DMS153 (cell line): Measurements from ENCODE around the gene NCS1.

Experiments used
- DNase-seq: peaks from one replicate; lab custom pipeline; 2025; lab: John Stamatoyannopoulos, UW

Gene NCS1

DNA sequence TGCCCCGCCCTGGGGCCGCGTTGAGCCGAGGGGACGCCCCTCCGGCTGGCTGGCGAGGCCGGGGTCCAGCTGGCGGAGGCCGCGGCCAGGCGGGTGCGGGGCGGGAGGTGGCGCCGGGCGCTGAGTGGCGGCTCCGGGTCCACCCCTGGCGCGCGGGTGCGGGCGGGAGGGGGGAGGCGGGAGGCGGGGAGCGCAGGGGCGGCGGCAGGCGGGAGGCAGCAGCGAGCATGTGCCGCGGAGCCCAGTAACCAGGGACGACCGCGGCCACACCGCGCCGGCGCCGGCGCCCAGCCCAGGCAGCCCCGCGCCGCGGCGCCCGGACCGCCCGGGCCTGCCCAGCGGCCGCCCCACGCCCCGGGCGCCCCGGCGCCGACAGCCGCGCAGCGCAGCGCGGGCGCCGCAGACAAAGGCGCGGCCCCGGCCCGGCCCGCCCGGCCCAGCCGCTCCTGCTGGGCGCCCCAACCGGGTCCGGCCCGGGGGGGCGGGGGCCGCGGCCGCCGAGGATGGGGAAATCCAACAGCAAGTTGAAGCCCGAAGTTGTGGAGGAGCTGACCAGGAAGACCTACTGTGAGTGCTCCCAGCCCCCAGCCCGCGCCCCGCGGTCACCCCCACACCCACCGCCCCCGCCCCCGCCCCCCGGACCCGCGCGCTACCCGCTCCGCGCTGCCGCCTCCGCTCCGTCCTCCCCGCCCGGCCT, at the start of gene NCS1:
TSS of gene NCS1 (plus strand) at position 244 of the 697 bp plus-strand sequence. CDS start at position 504, 260 bp downstream.
- DNase-seq: peak; percentile 9

DNA sequence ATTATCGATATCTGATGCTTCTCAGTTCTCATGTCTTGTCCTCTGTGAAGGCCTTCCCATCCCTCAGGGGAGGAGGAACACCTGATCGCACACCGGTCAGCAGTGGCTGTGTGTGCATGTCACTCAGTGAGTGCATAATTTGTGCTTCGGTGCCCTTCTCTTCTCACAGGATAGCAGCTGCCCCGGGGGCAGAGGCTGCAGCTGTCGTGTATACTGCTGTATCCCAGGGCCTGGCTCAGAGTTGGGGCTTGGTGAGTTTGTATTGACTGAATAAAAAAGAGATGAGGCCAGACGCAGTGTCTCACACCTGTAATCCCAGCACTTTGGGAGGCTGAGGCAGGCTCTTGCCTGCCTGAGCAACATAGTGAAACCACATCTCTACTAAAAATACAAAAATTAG, 49.7 kb upstream of the NCS1 start:
- no peak for DNase-seq

DNA sequence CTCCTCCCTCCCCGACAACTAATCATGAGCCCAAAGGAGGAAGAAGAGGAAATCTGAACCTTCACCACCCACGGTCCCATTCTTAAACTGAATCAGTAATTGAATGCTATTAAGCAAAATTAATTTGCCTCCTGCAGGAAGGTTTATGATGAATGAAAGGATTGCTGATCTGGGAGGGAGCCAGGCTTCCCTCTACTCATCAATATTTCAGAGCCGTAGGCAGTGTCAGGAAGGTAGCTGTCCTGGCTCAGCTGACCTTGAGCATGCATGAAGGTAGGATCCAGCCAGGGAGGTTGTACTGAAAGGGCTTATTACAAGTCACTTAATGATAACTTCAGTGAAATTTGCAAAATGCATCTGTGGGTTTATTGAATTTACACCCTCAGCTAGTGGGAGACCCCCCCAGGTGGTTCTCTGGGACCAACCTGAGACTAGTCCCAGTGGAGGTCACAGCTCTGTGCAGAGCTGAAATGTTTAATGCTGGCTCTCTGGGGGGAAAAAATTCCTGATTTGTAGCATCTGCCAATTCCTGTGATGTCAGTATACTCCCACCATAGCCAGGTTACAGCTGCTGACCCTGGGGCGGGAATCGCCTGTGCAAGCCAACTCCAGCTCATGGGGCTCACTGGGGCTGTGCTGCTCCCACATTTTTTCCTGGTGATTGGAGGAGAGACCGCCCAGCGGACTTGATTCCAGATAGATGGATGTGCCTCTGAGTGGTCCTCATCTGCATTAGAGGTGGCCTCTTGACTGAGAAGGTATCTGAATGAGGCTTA, 47.9 kb upstream of the NCS1 start:
- no peak for DNase-seq

DNA sequence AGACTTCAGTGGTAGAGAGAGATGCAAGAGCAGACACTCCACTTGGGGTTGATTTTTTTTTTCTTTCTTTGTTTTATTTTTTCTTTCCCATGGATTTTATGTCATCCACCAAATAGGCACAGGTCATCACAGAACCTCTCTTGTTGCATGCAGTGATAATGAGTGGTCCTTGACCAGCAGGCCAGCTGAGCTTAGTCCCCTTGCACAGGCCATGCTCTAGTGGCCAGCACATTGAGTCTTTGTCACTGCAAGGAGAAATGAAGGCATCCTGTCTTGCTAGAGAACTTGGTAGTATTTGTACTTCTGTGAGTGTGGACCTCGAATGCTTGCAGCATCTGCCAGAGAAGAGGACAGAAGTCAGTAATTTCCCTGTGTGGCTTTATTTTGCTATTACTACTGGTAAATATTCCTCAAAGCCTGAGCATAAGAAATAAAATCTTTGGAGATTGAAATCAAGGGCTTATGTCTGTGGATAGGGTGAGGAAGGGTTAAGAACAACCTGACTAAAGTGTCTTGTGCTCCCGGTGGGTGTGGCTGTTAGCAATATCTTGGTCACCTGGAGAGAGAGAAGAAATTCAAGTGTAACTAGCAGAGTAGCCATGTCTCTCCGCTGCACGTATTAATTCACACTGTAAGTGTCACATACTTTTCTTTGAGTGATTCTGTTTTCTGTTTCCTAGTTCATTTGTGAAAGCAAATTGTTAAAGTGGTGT, 45.3 kb upstream of the NCS1 start:
- no peak for DNase-seq

DNA sequence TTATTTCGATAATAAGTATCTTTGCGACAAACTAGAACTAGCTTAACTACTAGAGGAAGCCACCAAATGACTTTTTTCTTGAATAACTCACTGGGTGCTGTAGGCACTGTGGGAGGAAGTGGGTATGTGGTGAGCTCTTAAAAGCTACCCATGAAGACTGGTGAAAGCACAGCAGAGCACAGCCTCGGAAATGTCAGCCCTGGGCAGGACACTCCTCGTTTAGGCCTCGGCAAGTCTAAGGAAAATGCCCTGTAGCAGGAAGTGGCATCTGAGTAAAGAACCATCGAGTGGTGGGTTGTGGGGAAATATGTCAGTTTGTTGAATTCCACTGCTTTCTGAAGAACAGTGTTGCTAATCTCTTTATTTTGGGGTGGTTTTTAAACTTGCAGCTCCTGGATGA, 44.0 kb upstream of the NCS1 start:
- DNase-seq: no peak

DNA sequence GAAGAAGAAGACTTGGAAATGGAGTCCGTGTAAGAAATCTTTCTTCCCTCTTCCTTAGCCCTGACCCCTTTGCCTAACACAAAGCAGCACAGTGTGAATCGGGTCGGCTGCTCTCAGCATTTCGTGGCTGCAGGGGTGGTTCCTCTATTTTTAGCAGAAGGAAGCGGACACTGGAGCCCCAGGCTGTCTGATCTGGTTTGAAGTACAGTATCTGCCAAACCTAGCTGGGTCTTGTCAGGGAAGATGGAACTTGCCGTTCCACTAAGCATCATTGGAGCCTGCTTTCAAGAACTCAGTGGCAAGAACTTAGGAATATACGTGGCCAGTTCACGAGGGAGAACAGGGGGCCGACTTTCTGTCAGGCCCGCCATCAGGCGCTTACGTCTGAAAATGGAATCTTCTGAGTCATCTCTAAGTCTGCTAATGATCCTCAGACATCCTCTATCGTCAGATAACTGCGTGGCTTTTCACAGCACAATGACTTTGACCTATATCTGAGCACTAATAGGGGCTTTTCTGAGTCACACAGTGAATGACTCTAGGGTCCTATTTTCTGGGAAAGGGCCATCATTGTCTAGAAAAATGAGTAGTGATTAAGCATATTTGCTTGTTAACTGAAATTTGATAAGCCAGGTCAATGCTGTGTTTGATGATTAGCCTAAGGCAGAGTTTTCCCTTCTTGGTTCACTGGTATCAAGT, 43.3 kb upstream of the NCS1 start:
- DNase-seq: no peak

DNA sequence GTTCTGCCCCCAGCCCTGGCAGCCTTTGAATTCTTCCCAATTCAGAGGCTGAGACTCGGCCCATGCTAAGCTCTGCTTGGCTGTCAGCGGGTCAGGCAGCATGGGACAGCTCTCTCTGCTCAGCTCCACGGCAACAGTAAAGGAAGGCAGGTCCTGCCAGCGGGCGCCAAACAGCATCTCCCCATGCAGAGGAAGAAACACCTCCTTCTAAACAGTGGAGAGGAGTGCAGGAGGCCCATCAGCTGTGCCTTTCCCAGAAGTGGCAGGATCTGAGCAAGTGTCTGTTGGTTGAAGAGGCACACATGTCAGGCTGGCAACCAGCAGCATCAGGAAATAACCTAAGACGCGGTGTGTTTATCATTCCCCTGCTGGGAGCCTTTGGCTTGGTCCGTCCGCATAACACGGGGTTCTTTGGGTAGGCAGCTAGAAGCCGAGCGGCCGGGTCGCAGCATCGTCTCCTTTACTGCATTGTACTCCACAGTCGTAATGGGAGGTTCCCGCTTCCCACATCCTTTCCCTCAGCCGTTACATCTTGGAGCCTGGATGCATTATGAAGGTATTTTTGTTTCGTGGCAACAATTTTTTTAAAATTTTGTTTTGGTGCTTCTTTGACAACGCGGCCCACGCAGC, 42.7 kb upstream of the NCS1 start:
- no peak for DNase-seq

DNA sequence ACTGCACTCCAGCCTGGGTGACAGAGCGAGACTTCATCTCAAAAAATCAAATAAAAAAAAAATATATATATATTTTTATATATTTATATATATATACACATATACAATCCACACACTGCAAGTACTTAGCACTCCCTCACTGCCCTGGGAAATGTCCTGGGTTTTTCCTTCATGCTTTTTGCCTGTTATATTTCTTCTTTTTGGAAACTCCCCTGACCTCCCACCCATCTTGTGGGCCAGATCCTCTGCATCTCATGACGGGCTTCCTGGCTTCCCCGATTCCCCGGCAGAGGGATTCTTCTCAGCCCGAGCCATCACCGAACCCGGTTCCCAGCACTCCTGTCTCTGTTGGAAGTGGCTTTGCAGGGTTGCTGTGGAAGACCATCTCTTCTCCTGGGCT, 39.5 kb upstream of the NCS1 start:
- DNase-seq: no peak

DNA sequence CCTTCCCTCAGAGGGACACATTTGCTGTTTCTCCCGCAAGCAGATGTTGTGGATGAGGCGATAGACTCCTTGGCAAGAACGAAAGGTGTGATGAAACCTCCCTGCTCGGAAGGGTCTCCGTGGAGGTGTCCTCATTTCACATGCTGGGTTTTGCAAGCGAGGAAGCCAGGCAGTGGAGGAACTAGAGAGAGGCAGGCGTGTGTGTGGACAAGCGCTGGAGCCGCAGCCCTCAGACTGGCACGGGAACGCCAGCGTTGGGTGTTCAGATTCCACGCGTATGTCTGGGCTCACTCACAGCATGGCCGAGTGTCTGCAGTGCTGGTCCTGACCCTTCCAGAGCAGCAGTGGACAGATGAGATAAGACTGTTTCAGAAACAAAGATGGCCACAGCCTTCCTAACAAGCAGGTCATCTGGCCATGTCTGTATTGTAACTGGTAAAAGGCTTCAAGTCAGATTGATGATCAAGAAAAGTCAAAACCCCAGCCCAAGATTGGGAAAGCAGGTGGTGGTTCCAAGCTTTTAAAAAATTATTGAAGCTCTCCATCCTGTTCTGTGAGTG, 35.0 kb upstream of the NCS1 start:
- DNase-seq: no peak

DNA sequence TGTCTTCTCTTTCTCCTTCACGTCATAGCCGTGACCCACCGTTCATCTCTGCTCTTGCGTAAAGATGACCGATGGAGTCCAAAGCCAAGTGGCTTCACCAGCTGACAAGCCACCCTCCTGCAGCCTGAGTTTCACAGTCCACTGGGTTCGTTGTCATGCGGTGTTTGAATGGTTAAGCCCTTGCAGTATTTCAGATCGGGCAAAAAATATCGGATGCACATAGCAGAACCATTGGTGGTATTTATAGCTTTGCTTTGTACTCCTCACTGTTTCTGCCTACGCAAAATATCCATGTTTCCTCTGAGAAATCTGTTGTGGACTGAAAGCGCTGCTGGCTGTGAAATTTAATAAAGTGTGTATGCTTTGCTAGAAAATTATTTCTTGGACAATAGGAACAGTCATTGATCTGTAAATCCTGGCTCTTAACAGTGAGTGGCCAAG, 34.5 kb upstream of the NCS1 start:
- DNase-seq: no peak

DNA sequence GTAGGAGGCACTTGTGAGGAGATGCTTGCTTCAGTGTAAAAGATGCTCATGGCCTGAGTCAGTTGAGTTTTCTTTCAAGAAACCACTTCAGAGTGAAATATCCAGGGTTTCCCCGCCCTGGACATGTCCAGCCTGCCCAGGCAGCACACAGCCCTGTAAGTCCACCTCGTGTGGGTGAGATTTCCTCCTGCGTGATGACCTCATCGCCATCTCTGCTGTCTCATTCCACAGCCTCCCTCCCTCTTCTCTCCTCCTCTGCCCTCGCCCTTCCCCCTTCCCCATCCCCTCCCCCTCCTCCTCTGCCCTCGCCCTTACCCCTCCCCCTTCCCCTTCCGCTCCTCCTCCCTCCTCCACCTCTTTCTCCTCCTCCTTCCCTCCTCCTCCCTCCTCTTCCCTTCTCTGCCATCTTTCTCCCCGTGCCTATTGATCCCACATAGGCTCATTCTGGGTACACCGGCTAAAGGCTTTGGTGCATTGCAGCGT, 34.0 kb upstream of the NCS1 start:
- DNase-seq: no peak

DNA sequence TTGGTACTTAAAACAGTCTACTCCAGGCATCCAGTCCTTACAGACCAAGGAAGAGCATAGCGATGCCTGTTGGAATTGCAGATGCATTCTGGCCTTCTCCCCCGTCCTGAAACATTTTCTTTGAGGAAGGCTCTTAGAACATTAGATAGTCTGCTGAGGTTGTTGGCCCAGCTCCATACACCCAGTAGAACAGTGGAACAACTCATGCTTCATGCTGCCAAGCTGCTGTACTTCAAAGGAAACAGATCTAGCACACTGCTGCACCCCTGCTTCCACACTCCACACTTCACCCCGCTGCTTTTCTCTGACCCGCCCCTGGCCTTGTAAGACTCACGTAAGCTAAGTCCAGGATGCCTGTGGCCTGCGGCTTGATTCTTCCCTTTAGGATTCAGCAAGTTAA, 33.4 kb upstream of the NCS1 start:
- DNase-seq: no peak

DNA sequence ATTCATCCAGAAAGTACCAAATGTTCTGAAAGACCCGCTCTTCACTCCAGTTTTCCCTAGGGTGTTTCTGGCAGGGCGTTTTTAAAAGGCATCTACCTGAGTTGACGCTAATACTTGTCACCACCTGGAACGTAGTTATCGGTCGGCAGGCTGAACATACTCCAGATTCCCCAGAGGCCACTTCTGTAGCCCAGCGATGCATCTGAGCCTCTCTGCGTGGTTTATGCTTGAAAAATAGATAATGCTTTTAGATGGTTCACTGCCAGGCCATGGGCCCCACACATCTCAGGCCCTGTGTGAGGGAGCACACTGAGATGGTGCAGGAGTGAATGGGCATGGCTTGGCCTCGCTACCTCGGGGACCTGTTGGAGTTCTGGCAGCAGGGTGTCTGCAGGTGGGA, 33.0 kb upstream of the NCS1 start:
- DNase-seq: peak; percentile 21

DNA sequence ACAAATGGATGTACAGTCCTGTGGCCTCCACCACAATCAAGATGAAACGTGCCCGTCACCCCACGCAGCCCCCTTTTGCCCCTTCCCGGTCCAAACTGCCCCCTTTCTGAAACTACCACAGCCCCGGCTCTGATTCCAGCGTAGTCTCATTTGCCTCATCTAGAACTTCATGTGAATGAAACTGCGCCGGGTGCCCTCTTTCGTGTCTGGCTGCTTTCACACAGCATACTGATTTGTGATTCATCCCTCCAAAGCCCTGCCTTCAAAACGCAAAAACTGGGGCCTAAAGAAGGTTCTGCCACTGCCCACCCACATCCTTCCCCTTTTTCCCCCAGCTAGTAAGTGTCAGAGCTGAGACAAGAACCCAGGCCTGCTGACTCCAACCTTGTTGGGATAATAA, 31.5 kb upstream of the NCS1 start:
- no peak for DNase-seq

DNA sequence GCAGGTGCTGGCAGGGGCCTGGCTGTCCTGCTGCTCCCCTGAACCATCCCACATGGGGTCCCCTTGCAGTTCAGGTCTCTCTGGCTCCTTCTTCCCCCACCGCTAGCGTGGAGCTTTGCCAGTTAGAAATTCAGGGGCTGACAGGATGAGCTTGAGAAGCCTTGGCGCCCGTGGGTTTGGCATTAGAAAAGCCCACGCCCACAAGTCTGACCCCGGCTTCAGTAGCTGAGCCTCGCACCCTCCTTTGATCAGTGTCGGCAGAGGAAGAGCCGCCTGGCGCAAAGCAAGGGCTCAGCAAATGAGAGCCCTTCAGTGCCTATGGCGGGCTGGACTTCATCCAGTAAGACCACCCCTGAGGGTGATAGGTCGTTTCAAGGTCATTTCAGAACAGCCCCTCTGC, 30.1 kb upstream of the NCS1 start:
- DNase-seq: no peak

DNA sequence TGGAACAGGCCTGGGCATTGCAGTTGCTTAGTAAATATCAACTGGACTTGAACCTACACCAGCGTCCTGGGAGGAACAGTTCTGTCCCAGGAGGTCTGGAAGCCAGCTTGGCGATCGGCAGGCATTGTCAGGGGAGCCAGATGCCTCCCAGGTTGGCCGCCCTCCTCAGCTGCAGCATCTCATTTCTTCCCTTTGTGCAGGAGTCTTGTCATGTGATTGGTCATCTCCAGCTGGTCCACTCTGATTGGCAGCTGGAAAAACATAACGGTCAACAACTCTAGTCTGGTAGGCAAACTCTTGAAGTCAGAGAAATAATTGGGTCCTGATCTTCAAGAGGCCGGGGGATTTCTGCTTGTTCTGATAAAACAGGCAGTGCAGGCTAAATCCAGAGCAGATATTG, 29.6 kb upstream of the NCS1 start:
- DNase-seq: no peak

DNA sequence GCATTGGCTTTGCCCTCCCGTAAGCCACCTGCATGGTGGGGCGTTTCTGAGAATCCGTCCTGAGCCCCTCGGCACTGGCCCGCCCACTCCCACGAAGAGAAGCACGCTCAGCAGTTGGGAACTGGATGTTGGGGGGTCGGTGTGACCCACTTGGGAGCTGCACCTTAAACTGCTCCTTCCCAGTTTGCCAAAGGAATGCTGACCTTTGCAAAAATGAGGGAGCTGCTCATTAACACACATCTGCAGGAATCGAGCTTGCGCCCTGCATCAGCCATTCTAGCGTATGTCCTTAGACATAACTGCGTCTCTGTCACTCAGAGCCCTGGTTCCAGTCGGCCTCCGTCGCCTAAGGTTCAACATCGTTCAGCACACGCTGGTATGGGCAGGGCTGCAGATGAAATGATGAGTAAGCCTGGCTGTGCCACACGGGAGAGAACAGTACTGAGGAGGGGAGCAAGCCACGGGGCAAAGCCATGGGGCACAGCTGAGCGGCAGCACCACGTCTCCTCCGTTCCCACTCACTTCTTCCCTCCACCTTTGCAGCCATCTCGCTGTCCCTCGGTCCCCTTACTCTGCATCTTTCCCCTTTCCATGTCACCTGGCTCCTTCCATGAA, 28.8 kb upstream of the NCS1 start:
- no peak for DNase-seq

DNA sequence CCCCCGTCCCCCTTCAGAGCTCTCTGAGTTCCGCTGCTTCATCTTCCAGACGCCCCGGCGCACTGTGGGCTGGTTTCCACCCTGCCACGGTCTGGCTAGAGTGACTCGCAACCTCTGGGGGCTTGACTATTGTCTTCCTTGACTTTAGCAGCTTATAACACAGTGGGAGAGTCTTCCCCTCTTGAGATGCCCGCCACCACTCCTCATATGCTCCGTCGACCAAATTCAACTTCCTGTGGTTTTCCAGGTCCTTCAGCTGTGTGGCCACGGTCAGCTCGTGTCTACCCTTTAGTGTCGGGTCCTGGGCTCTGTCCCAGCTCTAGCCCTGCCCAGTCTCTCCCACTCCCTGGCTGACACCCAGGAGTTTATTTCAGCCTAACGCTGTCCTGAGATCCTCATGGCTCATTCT, 28.2 kb upstream of the NCS1 start:
- DNase-seq: no peak

DNA sequence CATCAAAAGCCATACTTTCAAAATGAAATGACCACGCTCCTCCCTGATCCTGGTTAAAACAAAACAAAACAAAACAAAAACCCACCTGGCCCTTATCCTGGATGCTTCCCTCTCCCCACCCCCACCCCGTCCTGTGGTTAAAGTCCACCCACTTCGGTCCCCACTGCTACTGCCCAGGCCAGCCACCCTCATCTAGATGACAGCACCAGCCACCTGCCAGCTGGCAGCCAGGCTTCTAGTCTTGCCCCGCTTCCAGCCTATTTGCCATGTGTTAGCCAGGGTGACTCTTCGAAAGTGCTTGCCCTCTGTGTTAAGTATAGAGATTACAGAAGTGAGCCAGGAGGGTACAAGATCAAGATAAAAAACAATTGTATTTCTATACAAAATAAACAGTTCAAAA, 27.5 kb upstream of the NCS1 start:
- DNase-seq: no peak

DNA sequence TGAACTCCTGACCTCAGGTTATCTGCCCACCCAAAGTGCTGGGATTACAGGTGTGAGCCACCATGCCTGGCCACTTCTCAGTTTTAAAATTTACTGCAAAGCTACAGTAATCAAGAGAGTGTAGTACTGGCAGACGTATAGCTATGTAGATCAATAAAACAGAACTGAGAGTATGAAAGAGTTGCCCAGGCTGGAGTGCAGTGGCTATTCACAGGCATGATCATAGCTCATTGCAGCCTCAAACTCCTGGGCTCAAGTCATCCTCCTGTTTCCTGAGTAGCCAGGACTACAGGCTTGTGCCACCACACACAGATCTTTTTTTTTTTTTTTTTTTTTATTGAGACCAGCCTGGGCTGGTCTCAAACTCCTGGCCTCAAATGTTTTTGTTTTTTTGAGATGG, 26.5 kb upstream of the NCS1 start:
- DNase-seq: no peak

DNA sequence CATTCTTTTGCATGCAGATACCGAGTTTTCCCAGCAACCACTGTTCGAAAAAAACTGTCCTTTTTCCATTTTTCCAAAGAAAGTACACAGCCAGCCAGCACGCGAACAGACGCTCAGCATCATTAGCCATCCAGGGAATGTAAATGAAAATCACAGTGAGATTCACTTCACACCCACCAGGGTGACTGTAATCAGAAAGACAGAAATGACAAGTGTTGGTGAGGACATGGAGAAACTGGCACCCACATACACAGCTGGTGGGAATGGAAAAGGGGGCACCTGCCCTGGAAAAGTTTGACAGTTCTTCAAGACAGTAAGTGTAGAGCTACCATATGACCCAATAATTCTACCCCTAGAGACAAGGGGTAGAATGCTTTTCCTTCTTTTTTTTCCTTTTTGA, 25.0 kb upstream of the NCS1 start:
- DNase-seq: no peak
